Prostate gland (tissue), 2 donors: ENCODE measurements around the gene LYPLA2.

Experiments used
- CTCF ChIP-seq, 4 experiments: fragments of 200-600 bp in 2 of 4; fragments of 450-650 bp in 2 of 4; sonication (generic) in 2 of 4; IDR thresholded peaks; 1 replicate in 3 of 4; 2 replicates in 1 of 4; pipeline ENCODE4 v1.5.1; 2016 to 2019; ENCODE audit warnings: antibody characterized with exemption in 4 of 4, mild to moderate bottlenecking in 2 of 4, moderate library complexity in 2 of 4
- POLR2A ChIP-seq: fragments of 450-650 bp; IDR thresholded peaks from one replicate; pipeline ENCODE4 v1.6.1; 2016; ENCODE audit warnings: antibody characterized with exemption, mild to moderate bottlenecking

DNA sequence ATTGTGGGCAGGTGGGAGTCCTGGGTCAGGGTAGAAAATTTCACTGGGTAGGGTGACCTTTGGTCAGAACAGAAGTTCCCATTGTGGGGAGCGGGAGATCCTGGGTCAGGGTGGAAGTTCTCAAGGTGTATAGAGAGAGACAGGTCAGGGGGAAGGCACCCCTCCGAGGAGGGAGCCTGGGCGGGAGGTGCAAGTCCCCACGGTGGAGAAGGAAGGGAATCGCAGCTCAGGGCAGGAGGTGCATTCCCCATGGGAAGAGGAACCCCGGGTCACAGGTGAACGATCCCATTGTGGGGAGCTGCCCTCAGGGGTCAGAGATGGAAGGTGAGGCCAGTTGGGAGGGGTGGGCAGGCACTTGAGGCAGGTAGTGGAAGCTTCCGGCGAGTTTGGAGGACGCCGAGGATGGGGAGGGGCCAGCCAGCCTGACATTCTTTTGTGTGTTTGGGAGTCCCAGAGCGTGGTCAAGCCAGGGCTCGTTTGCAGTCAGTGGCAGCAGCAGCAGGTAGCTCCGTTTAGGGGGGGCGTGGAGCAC lies 637 bp downstream of the LYPLA2 start:
- TF ChIP-seq CTCF (IDR thresholded peaks at IDR 0.05) (peak in 1 of 4 experiments; percentile 13), POLR2A (no peak)
